LoVo (cell line): ENCODE results near the gene LRRC1.

Source experiments
- DNase-seq: peaks from one replicate; pipeline ENCODE4 v3.0.0-alpha.2; 2016; ENCODE audit warnings: low spot score

Gene LRRC1

DNA sequence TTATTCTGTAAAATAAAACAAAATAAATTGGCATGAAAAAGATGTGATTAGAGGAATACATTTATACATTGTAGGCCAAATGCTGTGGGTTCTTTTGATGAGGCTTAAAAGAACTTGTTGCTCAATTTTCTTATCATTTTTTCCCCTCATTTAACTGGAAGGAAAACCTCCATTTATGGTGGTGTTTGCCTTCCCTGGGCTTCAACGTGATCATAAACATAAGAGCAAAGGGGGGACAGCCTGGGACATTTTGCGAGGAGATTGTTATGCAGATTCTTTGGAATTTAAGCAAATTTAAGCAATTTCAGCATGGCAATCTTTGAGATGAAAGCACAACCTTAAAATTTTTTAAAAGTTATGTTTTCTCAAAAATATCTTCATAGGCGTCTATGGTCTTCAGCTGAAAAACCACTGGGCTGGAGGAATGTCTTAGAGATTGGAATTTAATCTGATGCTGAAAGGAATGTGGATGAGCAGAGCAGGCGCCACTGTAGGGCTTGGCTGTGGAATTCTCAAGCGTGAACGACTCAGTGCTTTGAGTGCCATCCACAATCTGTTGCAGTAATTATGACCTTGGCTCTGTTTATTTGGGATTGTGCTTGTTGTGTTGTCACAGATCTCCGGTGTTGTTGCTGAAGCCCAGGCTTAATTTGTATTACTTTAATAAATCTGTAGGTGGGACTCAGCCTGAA, 167.0 kb downstream of the LRRC1 start:
- DNase-seq = no peak

DNA sequence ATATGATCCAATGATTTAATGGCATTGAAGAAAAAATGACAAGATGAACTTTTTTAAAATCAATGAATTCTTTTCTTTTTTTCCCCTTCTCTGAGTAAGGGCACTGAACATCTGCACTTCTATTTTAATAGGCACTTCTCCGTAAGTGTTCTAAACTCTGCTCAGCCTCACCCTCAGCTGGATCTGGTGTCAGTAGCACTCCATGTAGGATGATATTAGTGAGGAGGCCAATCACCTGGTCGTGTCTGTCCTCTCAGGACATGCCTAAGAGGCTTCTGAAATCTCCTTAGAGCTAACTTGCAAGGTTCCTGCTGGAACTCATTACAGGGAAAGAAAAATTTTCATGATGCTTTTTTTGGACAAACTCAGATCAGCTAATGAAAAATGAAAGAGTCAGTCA, 167.8 kb downstream of the LRRC1 start:
- DNase-seq = no peak

DNA sequence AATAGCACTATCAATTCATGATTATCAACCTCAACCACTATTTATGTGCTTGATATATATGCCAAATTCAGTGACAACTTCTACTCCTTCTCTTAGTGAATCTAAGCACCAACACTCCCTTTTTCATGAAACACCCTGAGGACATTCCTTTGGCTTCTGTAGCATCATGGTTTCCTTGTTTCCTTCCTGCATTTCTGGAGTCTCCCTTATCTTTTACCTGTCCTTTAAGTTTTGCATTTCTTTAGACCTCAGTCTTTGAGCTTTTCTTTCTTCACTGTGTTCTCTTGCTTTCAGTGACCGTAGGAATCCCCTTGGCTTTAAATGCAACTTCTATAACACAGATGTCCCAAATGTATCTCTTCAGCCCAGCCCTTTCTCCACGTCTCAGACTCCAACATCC, 172.6 kb downstream of the LRRC1 start:
- DNase-seq = no peak
